Stimulated activated naive CD4-positive, alpha-beta T cell (primary cell): ENCODE measurements around the gene LPCAT1.

Experiments
- DNase-seq, 6 experiments: peaks; one replicate each; lab custom pipeline; 2025; lab: John Stamatoyannopoulos, UW

Gene LPCAT1

DNA sequence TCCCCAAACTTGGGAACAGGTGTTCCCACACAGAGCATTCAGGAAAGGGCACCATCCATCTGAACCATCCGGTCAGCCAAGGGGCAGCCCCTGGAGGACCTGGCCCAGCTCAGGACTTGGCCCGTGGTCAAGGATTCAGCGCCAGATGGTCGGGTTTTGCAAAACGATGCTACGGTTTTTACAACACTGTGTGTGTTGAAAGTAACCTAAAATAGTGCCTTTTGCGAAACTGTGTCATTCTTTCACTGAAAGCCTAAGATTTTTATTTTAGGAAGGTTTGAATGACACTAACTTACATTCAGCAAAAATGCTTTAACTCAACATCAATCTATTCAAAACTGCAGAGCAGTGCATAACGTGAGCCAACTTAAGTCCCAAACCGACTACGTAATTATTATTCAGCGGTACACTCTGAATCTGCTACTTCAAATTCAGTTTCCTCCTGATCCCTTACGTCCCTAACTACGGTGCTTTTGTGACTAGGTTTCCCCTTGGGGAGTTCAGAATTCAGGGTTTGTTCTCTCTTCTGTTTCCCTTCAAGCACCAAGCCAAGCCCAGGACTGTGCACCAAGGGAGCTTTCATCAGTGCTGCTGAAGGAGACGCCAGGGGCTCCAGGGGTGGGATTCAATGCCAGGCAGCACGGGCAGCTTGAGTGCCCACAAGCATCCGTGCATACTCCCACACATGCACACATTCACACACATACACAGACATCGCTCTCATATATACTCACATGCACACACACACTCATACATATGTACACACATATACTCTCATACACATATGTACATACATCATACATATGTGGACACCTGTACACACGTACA, 25.8 kb downstream of the LPCAT1 start:
- DNase-seq = no peak

DNA sequence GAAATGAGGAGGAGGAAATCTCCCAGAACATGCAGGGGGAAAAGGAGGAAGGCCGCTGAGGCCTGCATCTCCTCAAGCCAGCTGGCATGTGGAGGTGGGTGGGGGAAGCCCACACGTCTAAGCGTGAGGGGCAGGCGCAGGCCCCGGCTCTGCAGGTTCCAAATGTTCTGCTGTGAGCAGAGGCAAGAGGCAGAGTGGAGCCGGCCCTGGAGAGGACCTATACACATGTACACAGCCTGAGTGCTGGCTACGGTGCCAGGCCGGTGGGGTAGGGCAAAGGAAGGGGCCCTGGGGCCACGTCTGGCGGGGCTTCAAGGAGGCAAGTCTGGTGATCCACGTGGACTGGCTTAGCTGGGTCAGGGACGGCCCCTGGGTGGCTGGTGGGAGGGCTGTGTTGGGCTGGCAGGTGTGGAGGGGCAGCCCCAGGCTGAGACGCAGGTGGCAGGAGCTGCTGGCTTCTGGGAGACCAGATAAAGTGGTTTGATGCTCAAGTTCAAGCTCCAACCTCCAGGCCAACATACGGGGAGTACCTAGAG, 26.4 kb downstream of the LPCAT1 start:
- DNase-seq = no peak

DNA sequence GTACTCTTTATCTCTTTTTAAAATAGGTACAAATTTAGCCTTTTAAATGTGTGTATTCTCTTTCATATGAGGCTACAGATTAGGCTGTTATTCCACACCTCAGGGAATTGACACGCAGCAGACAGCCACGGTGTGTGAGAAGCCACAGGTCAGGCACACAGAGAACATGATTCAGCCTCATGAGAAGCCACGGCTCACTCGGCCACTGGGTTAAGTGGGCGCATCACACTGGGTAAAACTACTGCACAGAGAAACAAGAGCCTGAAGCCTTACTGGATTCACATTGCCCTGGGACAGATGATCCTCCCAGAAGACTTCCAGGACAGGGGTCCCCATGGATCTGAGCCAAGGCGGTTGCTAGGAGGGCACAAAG, 28.2 kb downstream of the LPCAT1 start:
- DNase-seq = no peak

- peak in 1 of 6 experiments; percentile 5 for DNase-seq
Measured at GRCh38 chr5:1494780-1495524, 28.8 kb downstream of the LPCAT1 start.

DNA sequence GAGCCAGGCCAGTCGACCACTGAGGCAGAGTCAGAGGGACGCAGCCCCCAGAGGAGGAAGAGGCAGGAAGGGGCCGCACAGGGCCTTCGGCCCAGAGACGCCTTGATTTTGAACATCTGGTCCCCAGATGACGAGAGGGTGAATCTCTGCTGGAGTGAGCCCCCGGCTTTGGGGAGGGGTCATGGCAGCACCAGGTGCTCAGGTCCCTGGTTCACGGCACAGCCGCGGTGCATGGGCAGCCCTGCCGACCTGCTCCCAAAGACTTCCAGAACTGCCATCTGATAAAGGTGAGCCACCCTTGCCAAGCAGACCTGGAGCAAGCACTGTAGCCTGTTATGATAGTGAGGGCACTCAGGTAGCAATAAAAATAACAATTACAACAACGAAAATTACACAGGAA, 29.8 kb downstream of the LPCAT1 start:
- no peak for DNase-seq

GRCh38 chr5:1493413-1493812, 30.3 kb downstream of the LPCAT1 start:
- no peak for DNase-seq

- no peak for DNase-seq
Measured at GRCh38 chr5:1492757-1493156, 31.0 kb downstream of the LPCAT1 start.

- DNase-seq = no peak
Measured at GRCh38 chr5:1490376-1490775, 33.4 kb downstream of the LPCAT1 start.

- no peak for DNase-seq
Measured at GRCh38 chr5:1489754-1490153, 34.0 kb downstream of the LPCAT1 start.

GRCh38 chr5:1488882-1489680, 34.7 kb downstream of the LPCAT1 start:
- DNase-seq = no peak

DNA sequence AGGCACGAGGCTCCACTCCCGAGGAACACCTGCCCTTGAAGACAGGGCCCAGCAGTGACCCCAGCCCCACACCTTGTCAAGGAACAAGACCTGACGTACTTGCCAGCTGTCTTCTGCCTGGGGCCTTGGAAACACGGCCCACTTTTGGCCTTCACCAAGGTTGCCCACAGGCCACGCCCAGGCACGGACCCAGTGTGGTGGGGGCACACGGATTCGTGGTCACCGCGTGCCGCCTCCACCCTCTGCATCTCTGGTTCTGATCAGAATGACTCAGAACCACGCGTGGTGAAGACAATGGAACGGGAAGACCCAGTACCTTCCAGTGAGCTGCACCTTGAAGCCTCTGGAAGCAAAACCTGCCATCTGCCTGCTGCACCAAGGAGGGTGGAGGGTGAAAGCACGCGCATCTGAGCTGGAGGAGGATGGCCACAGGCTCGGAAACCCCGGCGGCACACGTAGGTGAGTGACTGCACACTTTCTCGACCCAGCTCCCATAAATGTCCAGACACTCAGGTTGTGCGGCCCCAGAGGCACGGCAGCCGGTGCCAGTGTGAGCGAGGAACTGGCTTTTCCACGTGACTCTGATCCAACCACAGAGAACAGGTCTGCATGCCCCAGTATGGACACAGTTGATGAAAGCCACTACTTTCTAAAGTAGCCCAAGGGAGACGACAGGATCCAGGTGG, 36.5 kb downstream of the LPCAT1 start:
- DNase-seq = no peak

GRCh38 chr5:1486271-1486670, 37.5 kb downstream of the LPCAT1 start:
- no peak for DNase-seq

DNA sequence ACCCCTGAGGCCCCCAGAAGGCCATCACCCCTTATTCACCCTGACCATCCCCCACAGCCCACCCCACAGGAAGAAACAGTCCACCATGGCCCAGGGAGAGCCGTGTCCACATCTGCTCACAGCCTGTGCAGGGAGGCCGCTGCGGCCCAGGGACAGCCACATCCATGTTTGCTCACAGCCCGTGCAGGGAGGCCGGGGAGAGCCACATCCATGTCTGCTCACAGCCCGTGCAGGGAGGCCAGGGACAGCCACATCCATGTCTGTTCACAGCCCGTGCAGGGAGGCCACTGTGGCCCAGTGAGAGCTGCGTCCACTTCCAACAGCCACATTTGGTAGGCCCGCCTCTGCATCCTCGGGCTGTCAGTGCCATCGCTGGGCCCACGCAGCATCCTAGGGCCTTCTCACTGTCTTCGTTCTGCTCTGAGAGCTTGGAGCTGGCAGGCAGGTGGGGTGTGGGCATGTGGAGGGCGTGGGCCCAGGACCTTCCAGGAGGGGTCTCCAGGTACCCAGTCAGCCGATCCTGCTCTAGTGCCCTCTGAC, 38.1 kb downstream of the LPCAT1 start:
- DNase-seq = no peak

DNA sequence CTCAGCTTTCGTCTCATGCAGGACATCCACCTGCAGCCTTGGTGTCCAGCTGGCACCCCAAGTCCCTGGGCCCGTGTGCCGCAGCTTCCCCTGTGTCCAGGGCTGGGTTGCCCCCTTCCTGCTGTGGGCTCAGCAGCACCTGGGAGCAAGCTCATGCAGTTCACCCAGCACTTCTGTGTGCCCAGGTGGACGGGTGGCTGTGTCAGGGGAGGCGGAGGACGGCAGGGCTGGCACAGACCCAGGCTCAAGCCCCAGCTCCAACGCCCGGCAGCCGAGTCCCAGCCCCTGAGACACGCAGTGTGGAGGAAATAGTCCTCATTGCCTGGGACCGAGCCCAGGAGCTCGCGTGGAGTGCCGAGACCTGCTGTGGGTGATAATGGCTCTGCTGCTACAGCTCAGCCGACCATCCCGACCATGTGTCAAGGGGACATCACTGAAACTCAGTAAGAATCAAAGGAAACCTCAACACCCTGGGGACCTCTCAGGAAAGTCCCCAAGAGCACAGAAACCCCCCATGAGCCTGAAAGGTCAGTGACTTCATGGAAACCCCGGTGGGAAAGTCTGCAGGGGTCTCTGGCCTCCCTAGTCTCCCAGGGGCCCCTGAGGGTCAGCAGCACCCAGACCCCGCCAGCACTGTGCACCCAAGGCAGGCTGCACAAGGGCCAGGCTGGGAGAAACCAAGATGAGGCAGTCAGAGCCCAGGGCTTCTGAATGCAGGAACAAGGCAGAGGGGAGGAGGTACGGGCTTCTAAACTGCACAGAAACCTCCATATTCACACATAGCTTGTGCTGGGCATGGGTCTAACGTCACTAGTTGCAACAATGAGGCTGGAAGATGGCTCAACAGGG, 38.8 kb downstream of the LPCAT1 start:
- no peak for DNase-seq

GRCh38 chr5:1483856-1484729, 39.7 kb downstream of the LPCAT1 start:
- no peak for DNase-seq

DNA sequence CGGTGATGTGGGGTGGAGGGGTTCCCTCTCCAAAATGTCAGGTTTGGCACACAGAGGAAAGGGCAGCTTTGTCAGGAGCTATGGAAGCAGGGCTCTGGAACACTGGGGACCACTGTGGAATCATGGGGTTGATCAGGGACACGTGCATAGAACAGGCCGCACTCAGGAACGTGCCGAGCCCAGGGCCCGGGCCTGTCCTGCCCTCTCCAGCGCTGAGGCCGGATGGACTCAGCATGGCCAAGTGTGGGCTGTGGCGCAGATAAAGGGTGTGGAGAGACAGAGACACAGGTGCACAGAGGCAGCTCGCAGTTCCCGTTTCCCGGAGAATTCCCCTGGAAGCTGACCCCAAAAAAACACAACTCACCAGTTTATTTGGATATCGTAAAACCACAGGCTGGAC, 40.7 kb downstream of the LPCAT1 start:
- DNase-seq = no peak

- no peak for DNase-seq
Measured at GRCh38 chr5:1481959-1482331, 41.8 kb downstream of the LPCAT1 start.

- DNase-seq = no peak
Measured at GRCh38 chr5:1481266-1481958, 42.3 kb downstream of the LPCAT1 start.

- no peak for DNase-seq
Measured at GRCh38 chr5:1480806-1481205, 43.0 kb downstream of the LPCAT1 start.
